ENCODE measurements around the gene TCEAL9. TPM values are rescaled to one million over a fixed set of nuclear protein-coding genes. Genes with fewer than 3 reads are reported as not detected.

Gene TCEAL9
- total and polyA plus RNA-seq, 2 of the 8 experiments (the other 6 are each of a cell fraction or from before 2014, with no cell fraction given): 22.2 to 36.8 TPM

DNA sequence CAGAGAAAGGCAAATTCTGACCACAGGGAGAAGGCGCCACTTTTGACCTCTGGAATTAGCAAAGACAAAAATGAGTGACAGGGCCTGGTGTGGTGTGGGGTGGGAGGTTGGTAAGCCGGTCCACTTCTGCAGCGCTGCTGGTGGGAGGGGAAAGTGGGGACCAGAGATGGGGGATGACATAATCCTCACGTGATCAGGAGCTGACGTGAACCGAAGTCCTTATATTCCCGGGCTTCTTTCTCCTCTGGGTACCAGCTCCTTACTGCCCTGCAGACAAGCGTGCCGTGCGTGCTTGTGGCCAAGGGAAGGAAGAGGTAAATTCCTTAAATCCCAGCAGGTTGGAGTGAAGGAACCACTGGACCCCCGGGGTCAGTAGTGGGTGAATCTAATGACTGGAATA, 26.3 kb upstream of the TCEAL9 start, which contains the start of gene TCEAL7:
Gene TCEAL7 (plus strand): TSS at position 249 of the 400 bp plus-strand sequence. CDS start 1,165 bp downstream, outside the sequence.
- H3K14ac ChIP-seq (ENCODE audit: insufficient read length): no peak within 1 kb of the TSS
- H3K4me1 ChIP-seq (replicated peaks in 1 of 4; ENCODE audit: control insufficient read depth in 3 of 4, insufficient read depth in 4 of 4, low read length in 3 of 4): peaks cover 0 to 4% (median 0%) of the 10 kb centered on the region in 4 experiments; a peak in 1 of 7 replicates
- peaks cover 5% of the 10 kb centered on the region; the same call in 1 of the 2 replicates for H3K23me2 ChIP-seq (ENCODE audit: low read depth, low read length)
- no peaks in the 10 kb centered on the region for H3K9me3 ChIP-seq (ENCODE audit: insufficient read depth in 2 of 2, low read depth in 1 of 2, low read length in 1 of 2)
- no peaks in the 10 kb centered on the region for H3K79me1 ChIP-seq (ENCODE audit: low read depth, low read length)
- H4K5ac ChIP-seq (ENCODE audit: insufficient read length, low read depth, low read length): peak within 1 kb of the TSS; percentile 33
- H3K27me3 ChIP-seq (replicated peaks in 1 of 4; ENCODE audit: control insufficient read depth in 3 of 4, extremely low read depth in 1 of 4, insufficient read depth in 3 of 4, low read length in 3 of 4): no peaks in the 10 kb centered on the region
- peak within 1 kb of the TSS in 2 of 4 experiments; percentile 8 to 30; a peak in 2 of 7 replicates for H3K9ac ChIP-seq (replicated peaks in 1 of 4; ENCODE audit: extremely low read depth in 1 of 4, low read depth in 3 of 4, low read length in 3 of 4)
- H3K4me2 ChIP-seq (ENCODE audit: insufficient read depth in 1 of 2, low read depth in 2 of 2, low read length in 2 of 2): peak within 1 kb of the TSS; percentile 78 to 96
- H3K27ac ChIP-seq (ENCODE audit: low read depth, low read length): no peak within 1 kb of the TSS
- H4K8ac ChIP-seq (ENCODE audit: extremely low read depth, insufficient read depth, low read length): peak within 1 kb of the TSS; percentile 35; the same call in 1 of the 2 replicates
- H3K4me3 ChIP-seq (ENCODE audit: extremely low read depth in 1 of 4, insufficient read depth in 2 of 4, low read depth in 3 of 4, low read length in 4 of 4): peak within 1 kb of the TSS; percentile 33 to 61 (median 40); a peak in 7 of 8 replicates
- H2BK15ac ChIP-seq (ENCODE audit: low read length): no peak within 1 kb of the TSS
- WGBS, 2 experiments (ENCODE audit: extremely low coverage in 1 of 2, insufficient coverage in 1 of 2, insufficient read length in 1 of 2, insufficient replicate concordance in 2 of 2, low coverage in 1 of 2, low lambda C conversion rate in 2 of 2, missing lambda C conversion rate in 1 of 2): 50% methylated on average over 2 of the region's 11 CpGs; no CpG with 5 or more reads in 1 of the 2 experiments
- 0 out of 2 replicates have a peak, but pooled peaks have one; percentile 34 for TF ChIP-seq ATF2 (IDR thresholded peaks at IDR 0.05; ENCODE audit: low read length)
- 0 out of 3 replicates have a peak, but pooled peaks of 1 of the 2 experiments have one; percentile 23 for TF ChIP-seq POLR2A (IDR thresholded peaks at IDR 0.05; ENCODE audit: control extremely low read depth in 1 of 2, low read depth in 2 of 2, low read length in 2 of 2)
- TF ChIP-seq SUZ12 (IDR thresholded peaks at IDR 0.05; ENCODE audit: low read length): no peak
- TF ChIP-seq USF2 (IDR thresholded peaks at IDR 0.05; ENCODE audit: low read length): peak; percentile 66
- no peak within 1 kb of the TSS for H2BK20ac ChIP-seq (ENCODE audit: low read length)
- peak within 1 kb of the TSS; percentile 54 for H2BK120ac ChIP-seq (replicated peaks; ENCODE audit: low read depth, low read length)
- no peak within 1 kb of the TSS for H3K56ac ChIP-seq (replicated peaks; ENCODE audit: insufficient read length, low read depth, low read length)
- ChIA-PET CTCF (ENCODE audit: partially characterized antibody) (interaction anchor here (1.7 to 1.9 kb wide), 2 partner anchors 119 to 135 kb away, joined by 5 to 6 read pairs; no protein-coding TSS in a partner anchor), POLR2A (ENCODE audit: partially characterized antibody) (interaction anchor here (0.6 to 2.2 kb wide), 4 partner anchors 19 to 317 kb away, joined by 3 to 8 read pairs (median 5); partner anchors contain the start of gene BEX2)
- H3K18ac ChIP-seq (ENCODE audit: extremely low read depth, low read length): no peak within 1 kb of the TSS; the same call in 1 of the 2 replicates
- H3K4ac ChIP-seq (replicated peaks; ENCODE audit: insufficient read length, low read depth, low read length): no peak within 1 kb of the TSS
- H3K23ac ChIP-seq (ENCODE audit: insufficient read length): no peak within 1 kb of the TSS
- peak within 1 kb of the TSS; percentile 88 for H2AFZ ChIP-seq (ENCODE audit: low read length)
- H2BK5ac ChIP-seq (ENCODE audit: low read depth, low read length): no peak within 1 kb of the TSS
- H4K91ac ChIP-seq (replicated peaks; ENCODE audit: insufficient read length, low read length): no peak within 1 kb of the TSS
- H3K36me3 ChIP-seq (ENCODE audit: control insufficient read depth in 2 of 4, insufficient read depth in 4 of 4, low read length in 3 of 4): no peaks in the 10 kb centered on the region
- no peak for FAIRE-seq
- no peaks in the 10 kb centered on the region for H4K20me1 ChIP-seq (replicated peaks in 1 of 2; ENCODE audit: control insufficient read depth in 1 of 2, insufficient read depth in 2 of 2, low read length in 2 of 2)
- no peak within 1 kb of the TSS for H2AK5ac ChIP-seq (ENCODE audit: low read depth, low read length)
- H2BK12ac ChIP-seq (ENCODE audit: low read depth, low read length): no peak within 1 kb of the TSS
- no peaks in the 10 kb centered on the region for H3K79me2 ChIP-seq (ENCODE audit: control insufficient read depth in 1 of 2, insufficient read depth in 2 of 2, low read length in 2 of 2)
- DNase-seq (ENCODE audit: low read depth in 1 of 2, low spot score in 2 of 2): no peak
